HG03558 (cell line): ENCODE results near the gene ACVR1B.

Source experiments
- ATAC-seq: cut with Tn5 transposase; IDR thresholded peaks from one replicate; pipeline ENCODE4 v1.9.1; 2021; ENCODE audit warnings: moderate number of reproducible peaks; ENCODE audit not compliant: unreplicated experiment; ENCODE audit errors: extremely low read depth

Gene ACVR1B

DNA sequence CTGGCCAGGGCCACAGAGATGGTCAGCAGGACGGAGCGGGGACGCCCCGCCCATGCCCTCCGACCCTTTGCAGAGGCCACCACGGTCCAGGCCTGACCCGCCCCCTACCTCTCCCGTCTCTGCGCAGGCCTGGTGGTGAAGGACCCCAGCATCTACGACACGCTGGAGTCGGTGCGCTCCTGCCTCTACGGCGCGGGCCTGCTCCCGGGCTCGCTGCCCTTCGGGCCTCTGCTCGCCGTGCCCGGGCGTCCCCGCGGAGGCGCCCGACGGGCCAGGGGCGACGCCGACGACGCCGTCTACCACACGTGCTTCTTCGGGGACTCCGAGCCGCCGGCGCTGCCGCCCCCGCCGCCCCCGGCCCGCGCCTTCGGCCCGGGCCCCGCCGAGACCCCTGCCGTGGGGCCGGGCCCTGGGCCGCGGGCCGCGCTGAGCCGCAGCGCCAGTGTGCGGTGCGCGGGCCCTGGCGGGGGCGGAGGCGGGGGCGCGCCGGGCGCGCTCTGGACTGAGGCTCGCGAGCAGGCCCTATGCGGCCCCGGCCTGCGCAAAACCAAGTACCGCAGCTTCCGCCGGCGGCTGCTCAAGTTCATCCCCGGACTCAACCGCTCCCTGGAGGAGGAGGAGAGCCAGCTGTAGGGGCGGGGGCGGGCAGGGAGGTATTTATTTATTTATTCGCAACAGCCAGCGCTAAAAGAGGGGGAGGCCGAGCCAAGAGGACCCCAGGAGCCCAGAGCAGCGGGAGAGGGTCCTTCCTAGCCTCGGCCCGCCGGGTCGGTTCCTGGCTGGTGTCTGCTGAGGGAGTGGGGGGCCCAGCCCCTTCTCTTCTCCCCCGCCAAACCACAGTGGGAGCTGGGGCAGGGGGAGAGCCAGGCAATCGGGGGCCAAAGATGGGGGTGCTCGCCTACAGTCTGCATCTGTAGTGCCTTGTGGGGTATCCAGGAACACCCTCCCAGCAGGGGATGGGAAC is 63.4 kb downstream of the ACVR1B start:
- no peak for ATAC-seq

- no peak for ATAC-seq
Observed at GRCh38 chr12:52015532-52016041, 64.1 kb downstream of the ACVR1B start.

DNA sequence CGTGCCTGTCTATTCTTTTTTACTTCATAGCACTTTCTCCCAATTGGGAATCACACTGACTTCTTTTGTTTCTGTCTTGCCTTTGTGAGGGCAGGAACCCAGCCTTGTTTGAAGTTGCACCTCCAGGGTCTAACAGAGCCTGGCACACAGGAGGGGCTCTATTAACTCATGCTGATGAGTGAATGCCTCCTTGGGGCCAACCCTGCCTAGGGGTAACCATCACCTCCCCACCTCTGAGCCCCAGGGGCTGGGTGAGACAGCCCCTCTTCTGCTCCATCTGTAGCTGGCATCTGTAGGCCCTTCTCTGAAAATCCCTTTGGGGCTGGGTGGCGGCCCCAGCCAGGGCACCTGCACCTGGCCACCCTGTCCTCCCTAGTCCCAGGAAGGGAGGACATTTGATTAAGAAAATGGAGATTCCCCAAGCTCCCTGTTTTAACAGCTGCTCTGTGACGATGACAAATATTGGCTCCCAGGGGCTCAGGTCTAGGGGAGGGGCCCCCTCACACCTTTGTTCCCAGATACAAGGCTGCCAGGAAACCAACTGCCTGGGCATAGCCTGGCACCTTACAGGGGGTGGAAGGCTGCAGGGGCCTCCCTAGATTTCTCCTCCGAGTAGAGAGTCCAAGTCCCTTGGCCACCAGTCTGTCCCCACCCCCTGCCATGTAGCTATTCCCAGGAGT is 67.1 kb downstream of the ACVR1B start:
- ATAC-seq = no peak

DNA sequence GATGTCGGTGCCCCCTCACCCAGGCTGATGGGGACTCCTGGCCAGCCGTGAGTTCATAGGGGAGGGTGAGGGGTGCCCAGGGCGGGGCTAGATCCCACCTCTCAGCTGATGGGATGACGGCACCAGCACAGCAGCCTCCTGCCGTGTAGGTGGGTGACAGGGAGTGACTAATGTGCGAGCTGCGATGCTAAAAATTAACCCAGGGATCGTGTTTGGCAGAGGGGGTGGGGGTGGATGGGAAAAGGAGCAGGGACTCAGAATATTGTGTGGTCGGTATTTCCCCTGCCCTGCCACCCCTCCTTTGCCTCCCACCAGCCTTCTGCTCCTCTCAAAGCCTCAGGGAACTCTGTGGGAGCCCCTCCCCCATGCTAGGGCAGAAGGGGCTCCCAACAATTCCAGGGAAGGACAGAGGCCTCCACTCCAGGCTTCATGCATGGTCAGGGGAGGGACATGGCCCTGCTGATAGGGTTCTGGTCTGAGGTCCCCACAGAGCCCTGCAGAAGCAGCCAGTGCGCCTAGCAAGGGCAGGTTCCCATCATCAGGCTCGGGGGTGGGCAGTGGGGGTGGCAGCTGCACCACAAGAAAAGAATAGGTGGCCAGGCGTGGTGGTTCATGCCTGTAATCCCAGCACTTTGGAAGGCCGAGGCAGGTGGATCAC is 67.7 kb downstream of the ACVR1B start:
- ATAC-seq = no peak

DNA sequence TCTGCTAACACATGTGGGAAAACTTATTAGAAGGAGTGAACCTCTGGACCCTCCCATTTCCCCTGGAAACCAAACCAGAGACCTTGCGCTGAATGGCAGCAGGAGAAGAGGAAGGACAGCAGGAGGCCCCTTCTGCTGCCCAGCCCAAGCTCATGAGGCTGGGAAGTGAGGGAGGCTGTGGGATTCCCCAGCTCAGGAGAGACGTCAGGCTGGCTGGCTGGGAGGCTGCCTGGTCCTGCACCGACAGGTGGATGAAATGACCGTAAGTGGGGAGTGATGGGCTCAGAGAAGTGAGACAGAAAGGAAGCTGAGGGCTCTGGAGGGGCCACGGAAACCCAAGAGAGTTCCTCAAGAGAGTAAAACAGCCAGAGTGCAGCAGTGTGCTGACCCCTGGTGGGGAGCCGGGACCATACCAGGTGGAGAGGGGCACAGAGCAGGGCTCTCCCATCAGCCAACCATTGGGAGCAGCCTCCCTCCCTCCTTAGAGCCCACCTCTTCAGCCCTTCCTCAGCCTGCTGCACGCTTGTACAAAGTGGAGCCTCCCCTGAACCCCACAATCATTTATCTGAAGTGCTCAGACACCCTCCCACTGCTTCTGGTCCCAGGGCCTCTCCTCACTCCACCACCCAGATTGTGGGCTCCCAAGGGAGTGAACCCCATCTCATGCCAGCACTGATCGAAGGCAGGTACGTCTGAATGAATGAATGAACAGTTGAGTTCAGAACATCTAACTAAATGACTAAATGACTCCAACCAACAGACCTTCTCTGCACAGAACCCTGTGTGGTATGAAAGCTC is 69.2 kb downstream of the ACVR1B start:
- ATAC-seq = no peak

DNA sequence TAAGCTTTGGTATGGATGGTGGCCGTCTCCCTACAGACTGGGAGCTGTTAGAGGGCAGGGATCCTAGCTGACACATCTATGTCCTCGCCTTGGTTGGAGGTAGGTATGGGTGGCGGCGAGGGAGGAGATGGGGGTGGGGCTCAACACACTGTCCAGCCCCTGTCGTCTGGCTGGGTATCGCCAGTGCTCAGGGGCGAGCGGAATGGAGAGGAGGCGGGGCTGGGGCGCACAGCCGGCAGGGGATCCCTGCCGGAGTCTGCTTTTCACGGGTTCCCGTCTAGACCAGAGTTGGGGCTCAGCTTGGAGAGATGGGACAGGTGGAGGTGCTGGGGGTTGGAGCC is 71.3 kb downstream of the ACVR1B start:
- ATAC-seq = no peak

GRCh38 chr12:52023182-52023975 is 71.9 kb downstream of the ACVR1B start:
- no peak for ATAC-seq

DNA sequence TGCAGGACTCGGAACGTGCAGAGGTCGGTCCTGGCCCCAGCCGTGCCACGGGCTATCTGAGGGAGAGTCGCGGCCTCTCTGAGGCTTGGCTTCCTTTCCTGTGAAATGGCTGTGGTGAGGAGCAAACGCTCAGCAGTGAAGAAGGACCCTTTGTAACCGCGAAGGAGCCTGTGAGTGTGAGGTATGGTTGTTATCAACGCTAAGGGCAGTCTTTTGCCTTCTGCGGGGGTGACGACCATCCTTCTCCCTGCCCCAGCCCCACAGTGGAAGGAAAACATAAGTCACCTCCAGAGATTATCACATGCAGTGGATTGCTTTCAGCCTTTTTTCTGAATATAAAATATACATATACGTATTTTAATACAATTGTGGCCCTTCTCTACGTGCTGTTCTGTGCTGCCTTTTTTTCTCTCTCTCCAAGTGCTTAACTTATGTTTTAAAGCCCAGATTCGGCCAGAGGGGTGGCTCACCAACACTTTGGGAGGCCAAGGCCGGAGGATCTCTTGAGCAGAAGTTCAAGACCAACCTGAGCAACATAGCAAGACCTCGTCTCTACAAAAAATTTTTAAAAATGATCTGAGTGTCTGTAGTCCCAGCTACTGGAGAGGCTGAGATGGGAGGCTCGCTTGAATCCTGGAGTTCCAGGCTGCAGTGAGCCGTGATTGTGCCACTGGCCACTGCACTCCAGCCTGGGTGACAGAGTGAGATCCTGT is 72.6 kb downstream of the ACVR1B start:
- no peak for ATAC-seq

DNA sequence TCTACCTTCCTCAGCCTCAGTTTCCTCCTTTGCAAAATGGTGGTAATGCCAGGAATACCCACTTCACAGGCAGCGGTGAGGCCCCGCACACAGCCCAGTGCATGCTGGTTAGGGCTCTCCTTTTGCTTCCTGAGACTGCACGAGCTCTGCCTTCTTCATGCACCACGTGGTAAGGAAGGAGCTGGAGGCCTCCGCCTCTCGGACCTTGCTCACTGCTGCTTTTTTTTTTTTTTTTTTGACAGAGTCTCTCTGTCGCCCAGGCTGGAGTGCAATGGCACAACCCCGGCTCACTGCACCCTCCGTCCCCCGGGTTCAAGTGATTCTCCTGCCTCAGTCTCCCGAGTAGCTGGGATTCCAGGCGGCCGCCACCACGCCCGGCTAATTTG is 73.3 kb downstream of the ACVR1B start:
- no peak for ATAC-seq

DNA sequence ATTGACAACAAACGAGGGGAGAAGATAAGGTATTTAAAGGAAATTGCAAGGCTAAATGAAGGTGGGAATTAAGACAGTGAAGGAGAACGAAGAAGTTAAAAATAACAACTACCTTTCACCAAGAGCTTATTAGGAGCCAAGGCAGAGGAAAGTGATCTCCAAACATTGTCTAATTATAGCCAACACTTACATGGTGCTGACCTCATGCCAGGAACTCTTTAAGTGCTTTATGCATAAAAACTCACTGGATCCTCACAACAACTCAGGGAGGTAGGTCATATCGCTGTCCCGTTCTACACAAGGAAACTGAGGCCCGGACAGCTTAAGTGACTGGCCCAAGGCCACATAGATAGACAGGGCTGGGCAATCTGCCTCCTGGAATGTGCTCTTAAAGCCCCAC is 74.8 kb downstream of the ACVR1B start:
- ATAC-seq = no peak

- no peak for ATAC-seq
Observed at GRCh38 chr12:52027085-52027843, 75.8 kb downstream of the ACVR1B start.

DNA sequence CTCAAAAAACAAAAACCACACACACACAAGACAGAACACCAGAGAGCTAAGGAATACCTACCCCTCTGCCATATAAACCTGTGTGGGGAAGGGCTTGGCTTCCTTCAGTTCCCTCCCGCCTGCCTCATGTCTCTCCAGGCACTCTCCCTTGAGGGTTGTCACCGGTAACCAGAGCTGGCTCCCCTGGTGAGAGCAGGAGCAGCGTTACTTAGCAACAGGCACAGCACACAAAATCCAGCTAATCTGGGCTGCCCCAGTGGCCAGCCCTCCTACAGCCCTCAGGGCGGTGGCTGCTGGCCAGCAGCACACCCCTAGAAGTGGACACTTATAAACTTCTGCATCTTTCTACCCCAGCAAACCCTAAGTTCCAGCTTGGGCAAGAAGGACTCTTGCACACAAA is 78.2 kb downstream of the ACVR1B start:
- ATAC-seq = no peak

GRCh38 chr12:52032446-52032803 is 80.9 kb downstream of the ACVR1B start:
- ATAC-seq = no peak

- ATAC-seq = peak; percentile 93
Observed at GRCh38 chr12:52032804-52033445, 81.4 kb downstream of the ACVR1B start.

GRCh38 chr12:52033446-52034140 is 82.1 kb downstream of the ACVR1B start:
- no peak for ATAC-seq

- no peak for ATAC-seq
Observed at GRCh38 chr12:52035190-52035589, 83.7 kb downstream of the ACVR1B start.

DNA sequence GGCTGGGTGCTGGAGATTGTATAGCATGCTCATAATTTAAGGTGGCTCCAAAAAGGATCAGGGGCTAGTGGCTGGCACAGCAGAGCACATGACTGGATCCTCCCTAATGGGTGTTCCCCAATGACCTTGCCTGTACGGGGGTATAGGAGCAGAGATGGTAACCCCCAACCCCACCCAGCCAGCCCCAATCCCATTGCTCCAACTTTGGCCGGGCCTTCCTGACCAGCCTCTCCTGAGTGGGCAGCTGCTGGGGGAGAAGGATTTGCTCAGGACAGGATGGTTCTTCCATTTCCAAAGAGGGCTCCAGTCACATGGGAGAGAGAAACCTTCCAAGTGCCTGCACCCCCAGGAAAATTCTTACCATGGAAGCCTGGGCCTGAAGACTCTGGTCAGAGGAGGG is 84.4 kb downstream of the ACVR1B start:
- no peak for ATAC-seq
